SK-N-MC (cell line): ENCODE data around the gene APBA1.

ENCODE experiments used
- EZH2 ChIP-seq: fragments of 200-600 bp; sonication (generic); IDR thresholded peaks from one replicate; pipeline ENCODE4 v1.6.1; 2017; ENCODE audit warnings: antibody characterized with exemption
- POLR2AphosphoS5 ChIP-seq: IDR thresholded peaks from 2 replicates; pipeline ENCODE4 v1.6.1; 2012; ENCODE audit warnings: mild to moderate bottlenecking, low read depth, low read length, borderline replicate concordance

- TF ChIP-seq EZH2 (no peak), POLR2AphosphoS5 (no peak)
These were observed 210.9 kb downstream of the APBA1 start for GRCh38 chr9:69461103-69461887.
